Ecto neural progenitor cell (in vitro differentiated cells): ENCODE data around the gene CTNND2.

Experiments
- DNase-seq: peaks from one replicate; pipeline ENCODE4 v3.0.0-alpha.2; 2018; ENCODE audit warnings: low spot score

The CTNND2 gene

GRCh38 chr5:10987276-10987924 lies 916.8 kb downstream of the CTNND2 start:
- DNase-seq, result no peak

- no peak for DNase-seq
These were observed 918.5 kb downstream of the CTNND2 start for GRCh38 chr5:10985721-10986110.

GRCh38 chr5:10985091-10985720 lies 919.0 kb downstream of the CTNND2 start:
- DNase-seq, result no peak

- no peak for DNase-seq
These were observed 920.1 kb downstream of the CTNND2 start for GRCh38 chr5:10984021-10984715.

GRCh38 chr5:10982626-10983025 lies 921.6 kb downstream of the CTNND2 start:
- DNase-seq, result no peak

GRCh38 chr5:10981932-10982331 lies 922.3 kb downstream of the CTNND2 start:
- no peak for DNase-seq

- DNase-seq, result no peak
These were observed 927.2 kb downstream of the CTNND2 start for GRCh38 chr5:10977011-10977410.

- no peak for DNase-seq
These were observed 928.3 kb downstream of the CTNND2 start for GRCh38 chr5:10975945-10976344.

GRCh38 chr5:10974850-10975249 lies 929.4 kb downstream of the CTNND2 start:
- no peak for DNase-seq

- DNase-seq, result no peak
These were observed 930.9 kb downstream of the CTNND2 start for GRCh38 chr5:10973316-10973715.

GRCh38 chr5:10969684-10970180 lies 934.5 kb downstream of the CTNND2 start:
- DNase-seq, result no peak

- DNase-seq, result no peak
These were observed 939.4 kb downstream of the CTNND2 start for GRCh38 chr5:10964806-10965205.

- DNase-seq, result no peak
These were observed 945.5 kb downstream of the CTNND2 start for GRCh38 chr5:10958728-10959127.

- DNase-seq, result no peak
These were observed 954.2 kb downstream of the CTNND2 start for GRCh38 chr5:10949856-10950630.

- no peak for DNase-seq
These were observed 958.2 kb downstream of the CTNND2 start for GRCh38 chr5:10946050-10946449.

GRCh38 chr5:10941900-10942299 lies 962.3 kb downstream of the CTNND2 start:
- no peak for DNase-seq

- no peak for DNase-seq
These were observed 968.0 kb downstream of the CTNND2 start for GRCh38 chr5:10936081-10936855.

GRCh38 chr5:10935536-10935935 lies 968.7 kb downstream of the CTNND2 start:
- no peak for DNase-seq

- no peak for DNase-seq
These were observed 969.4 kb downstream of the CTNND2 start for GRCh38 chr5:10934783-10935355.

- DNase-seq, result no peak
These were observed 971.1 kb downstream of the CTNND2 start for GRCh38 chr5:10933121-10933520.

- DNase-seq, result no peak
These were observed 971.8 kb downstream of the CTNND2 start for GRCh38 chr5:10932426-10932825.
